Measurements from ENCODE around the gene ABHD11.

GRCh38 chr7:73712773-73713172, 25.8 kb downstream of the ABHD11 start:
- TF ChIP-seq CTCF (IDR thresholded peaks at IDR 0.05) (no peak), EP300 (IDR thresholded peaks at IDR 0.05) (no peak), POLR2AphosphoS5 (IDR thresholded peaks at IDR 0.05) (no peak), POLR2A (IDR thresholded peaks at IDR 0.05) (no peak)
